WTC11 (cell line): ENCODE measurements around the gene PIK3C2A. TPM values are rescaled to one million over a fixed set of nuclear protein-coding genes. Genes with fewer than 3 reads are reported as not detected.
A peak's percentile ranks its signal among the peaks of the same experiment; 100 is the strongest.

ENCODE experiments used
- ATAC-seq: fragments of 200-7000 bp; cut with Tn5 transposase; 2 replicates; pipeline ENCODE4 v1.10.0; 2021; ENCODE audit warnings: mild to moderate bottlenecking, moderate library complexity
- CTCF ChIA-PET: fragments of 300-600 bp; sonication (Branson Sonifier 250); formaldehyde crosslinking; loops from one replicate; lab custom pipeline; 2021; ENCODE audit warnings: antibody characterized with exemption; lab: Charles Lee
- POLR2A ChIA-PET: fragments of 350-600 bp; sonication (Branson Sonifier 250); formaldehyde crosslinking; loops from one replicate; lab custom pipeline; 2021; ENCODE audit warnings: antibody characterized with exemption; lab: Charles Lee
- DNase-seq: peaks from one replicate; pipeline ENCODE4 v3.0.0; 2021; ENCODE audit warnings: low spot score
- H3K27ac Mint-ChIP-seq: 2 replicates; pipeline ENCODE4 v1.8.0; 2021; ENCODE audit warnings: mixed read lengths
- H3K27me3 Mint-ChIP-seq: 2 replicates; pipeline ENCODE4 v1.8.0; 2021; ENCODE audit warnings: low read depth, mild to moderate bottlenecking, moderate library complexity, mixed read lengths
- H3K36me3 Mint-ChIP-seq: 2 replicates; pipeline ENCODE4 v1.8.0; 2021; ENCODE audit warnings: mixed read lengths
- H3K4me1 Mint-ChIP-seq: 2 replicates; pipeline ENCODE4 v1.8.0; 2022; ENCODE audit warnings: mixed read lengths
- H3K4me3 Mint-ChIP-seq: 2 replicates; pipeline ENCODE4 v1.8.0; 2021; ENCODE audit warnings: mild to moderate bottlenecking, moderate library complexity, mixed read lengths
- H3K9me3 Mint-ChIP-seq: 2 replicates; pipeline ENCODE4 v1.8.0; 2021; ENCODE audit warnings: mixed read lengths
- ETV6 ChIP-seq: sonication (generic); formaldehyde crosslinking; IDR thresholded peaks from 2 replicates; pipeline ENCODE4 v1.8.1; 2022; ENCODE audit warnings: mild to moderate bottlenecking, missing genetic modification reagents
- FOXJ3 ChIP-seq: sonication (generic); formaldehyde crosslinking; IDR thresholded peaks from 2 replicates; pipeline ENCODE4 v1.9.0; 2021; ENCODE audit warnings: missing genetic modification reagents, mild to moderate bottlenecking, borderline replicate concordance
- GTF2I ChIP-seq: fragments of 250-450 bp; sonication (Bioruptor Pico); conservative IDR thresholded peaks from 2 replicates; pipeline ENCODE4 v1.4.0; 2021; ENCODE audit warnings: mild to moderate bottlenecking
- JAZF1 ChIP-seq: fragments of 250-450 bp; sonication (Bioruptor Pico); IDR thresholded peaks from 2 replicates; pipeline ENCODE4 v1.9.0; 2021; ENCODE audit warnings: moderate library complexity, mild to moderate bottlenecking, inconsistent platforms
- NR2C2 ChIP-seq: sonication (generic); formaldehyde crosslinking; IDR thresholded peaks from 2 replicates; pipeline ENCODE4 v1.8.0; 2022; ENCODE audit warnings: mild to moderate bottlenecking, missing genetic modification reagents
- RORB ChIP-seq: fragments of 250-450 bp; sonication (Bioruptor Pico); IDR thresholded peaks from 2 replicates; pipeline ENCODE4 v1.9.0; 2021; ENCODE audit warnings: mild to moderate bottlenecking
- TEAD1 ChIP-seq: sonication (generic); formaldehyde crosslinking; IDR thresholded peaks from 2 replicates; pipeline ENCODE4 v1.8.0; 2022; ENCODE audit warnings: mild to moderate bottlenecking, missing genetic modification reagents
- ZNF121 ChIP-seq: sonication (generic); formaldehyde crosslinking; IDR thresholded peaks from 2 replicates; pipeline ENCODE4 v1.8.0; 2023; ENCODE audit warnings: missing genetic modification reagents
- ZNF138 ChIP-seq: sonication (generic); formaldehyde crosslinking; conservative IDR thresholded peaks from 2 replicates; pipeline ENCODE4 v1.8.1; 2022; ENCODE audit warnings: mild to moderate bottlenecking, moderate library complexity, missing genetic modification reagents
- total RNA-seq: library from RNA; stranded (reverse); gene quantifications from 3 replicates; pipeline ENCODE4 v1.2.3, GENCODE V29; 2021
- TF ChIP-seq, protein P1 (sequence below): sonication (generic); formaldehyde crosslinking; conservative IDR thresholded peaks from 2 replicates; pipeline ENCODE4 v1.8.1; 2022; ENCODE audit warnings: mild to moderate bottlenecking, missing genetic modification reagents
- TF ChIP-seq, protein P2 (sequence below): sonication (generic); formaldehyde crosslinking; IDR thresholded peaks from 2 replicates; pipeline ENCODE4 v1.8.0; 2023; ENCODE audit warnings: missing genetic modification reagents, mild to moderate bottlenecking, borderline replicate concordance
- TF ChIP-seq, protein P3 (sequence below): sonication (generic); formaldehyde crosslinking; IDR thresholded peaks from 2 replicates; pipeline ENCODE4 v1.8.1; 2023; ENCODE audit warnings: mild to moderate bottlenecking, moderate library complexity, missing genetic modification reagents
- TF ChIP-seq, protein P4 (sequence below): sonication (generic); formaldehyde crosslinking; IDR thresholded peaks from 2 replicates; pipeline ENCODE4 v1.8.1; 2023; ENCODE audit warnings: mild to moderate bottlenecking, missing genetic modification reagents
- TF ChIP-seq, protein P5 (sequence below): fragments of 250-450 bp; sonication (Bioruptor Pico); IDR thresholded peaks from 2 replicates; pipeline ENCODE4 v1.9.0; 2021; ENCODE audit warnings: mild to moderate bottlenecking
- TF ChIP-seq, protein P6 (sequence below): sonication (generic); formaldehyde crosslinking; IDR thresholded peaks from 2 replicates; pipeline ENCODE4 v1.8.1; 2022; ENCODE audit warnings: mild to moderate bottlenecking, missing genetic modification reagents, moderate library complexity, borderline replicate concordance

Gene PIK3C2A
- total RNA-seq, 1 experiment from 2014 or later, result 105 TPM

DNA sequence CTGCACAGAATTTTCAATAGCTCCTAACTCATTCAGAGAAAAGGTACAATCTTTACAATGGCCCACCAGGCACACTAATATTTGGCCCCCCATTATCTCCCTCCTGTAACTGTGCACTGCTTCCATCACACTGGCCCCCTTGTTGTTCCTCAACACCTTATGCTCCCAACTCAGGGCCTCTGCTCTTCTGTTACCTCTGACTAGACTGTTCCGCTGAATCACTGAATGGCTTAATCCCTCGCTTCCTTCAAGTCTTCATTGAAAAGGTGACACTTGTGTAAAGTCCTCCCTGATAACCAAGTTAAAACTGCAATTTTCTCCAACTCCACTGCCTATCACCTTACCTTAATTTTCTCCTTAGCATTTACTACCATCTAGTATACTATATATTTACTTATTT lies 21.8 kb downstream of the PIK3C2A start:
- 0 out of 2 replicates have a peak, but pooled peaks cover 4% of the 10 kb centered on the region for H3K36me3 Mint-ChIP-seq
- no peak for ATAC-seq
- POLR2A ChIA-PET, result no interaction called here

DNA sequence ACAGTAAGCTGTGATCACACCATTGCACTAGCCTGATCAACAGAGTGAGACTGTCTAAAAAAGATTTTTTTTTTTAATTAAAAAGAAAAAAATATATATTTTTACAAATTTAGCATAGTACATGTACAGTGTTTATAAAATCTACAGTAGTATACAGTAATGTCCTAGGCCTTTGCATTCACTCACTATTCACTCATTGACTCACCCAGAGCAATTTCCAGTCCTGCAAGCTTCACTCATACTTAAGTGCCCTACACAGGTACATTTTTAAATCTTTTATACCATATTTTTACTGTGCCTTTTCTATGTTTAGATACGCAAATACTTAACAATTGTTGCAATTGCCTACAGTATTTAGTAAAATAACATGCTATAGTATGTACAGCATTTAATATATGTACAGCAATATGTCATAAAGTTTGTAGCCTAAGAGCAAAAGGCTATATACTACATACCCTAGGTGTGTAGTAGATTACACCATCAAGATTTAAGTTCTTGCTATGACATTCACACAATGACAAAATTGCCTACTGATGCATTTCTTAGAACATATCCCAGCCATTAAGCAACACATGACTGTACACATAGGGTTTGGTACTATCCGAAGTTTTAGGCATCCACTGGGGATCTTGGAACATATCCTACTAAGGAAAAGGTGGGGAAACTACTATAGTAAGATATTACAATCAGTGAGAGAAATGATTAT lies 22.8 kb downstream of the PIK3C2A start:
- H3K27ac Mint-ChIP-seq, result no peak overlapping the region
- POLR2A ChIA-PET, result no interaction called here
- H3K4me1 Mint-ChIP-seq, result peaks cover 20% of the 10 kb centered on the region
- H3K4me3 Mint-ChIP-seq, result no peak overlapping the region
- no peaks in the 10 kb centered on the region for H3K9me3 Mint-ChIP-seq
- TF ChIP-seq TEAD1 (CRISPR knock-in tag), result no peak
- TF ChIP-seq, protein P1, sequence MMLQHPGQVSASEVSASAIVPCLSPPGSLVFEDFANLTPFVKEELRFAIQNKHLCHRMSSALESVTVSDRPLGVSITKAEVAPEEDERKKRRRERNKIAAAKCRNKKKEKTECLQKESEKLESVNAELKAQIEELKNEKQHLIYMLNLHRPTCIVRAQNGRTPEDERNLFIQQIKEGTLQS (CRISPR knock-in tag), result no peak
- CTCF ChIA-PET, result interaction anchor here (0.6 kb wide), 1 partner anchor 289 kb away, joined by 3 read pairs; no protein-coding TSS in a partner anchor
- no peak for DNase-seq
- no peaks in the 10 kb centered on the region for H3K27me3 Mint-ChIP-seq
- no peaks in the 10 kb centered on the region for H3K36me3 Mint-ChIP-seq
- no peak for ATAC-seq

More for the DNA sequence above, 21.8 kb downstream of the PIK3C2A start:
- Mint-ChIP-seq H3K27ac (peak overlapping the region; percentile 36), H3K4me1 (peaks cover 20% of the 10 kb centered on the region), H3K27me3 (no peaks in the 10 kb centered on the region), H3K4me3 (no peak overlapping the region), H3K9me3 (no peaks in the 10 kb centered on the region)
- CTCF ChIA-PET, result no interaction called here
- no peak for TF ChIP-seq ETV6 (CRISPR knock-in tag)
- no peak for TF ChIP-seq ZNF121 (CRISPR knock-in tag)
- TF ChIP-seq, protein P2, sequence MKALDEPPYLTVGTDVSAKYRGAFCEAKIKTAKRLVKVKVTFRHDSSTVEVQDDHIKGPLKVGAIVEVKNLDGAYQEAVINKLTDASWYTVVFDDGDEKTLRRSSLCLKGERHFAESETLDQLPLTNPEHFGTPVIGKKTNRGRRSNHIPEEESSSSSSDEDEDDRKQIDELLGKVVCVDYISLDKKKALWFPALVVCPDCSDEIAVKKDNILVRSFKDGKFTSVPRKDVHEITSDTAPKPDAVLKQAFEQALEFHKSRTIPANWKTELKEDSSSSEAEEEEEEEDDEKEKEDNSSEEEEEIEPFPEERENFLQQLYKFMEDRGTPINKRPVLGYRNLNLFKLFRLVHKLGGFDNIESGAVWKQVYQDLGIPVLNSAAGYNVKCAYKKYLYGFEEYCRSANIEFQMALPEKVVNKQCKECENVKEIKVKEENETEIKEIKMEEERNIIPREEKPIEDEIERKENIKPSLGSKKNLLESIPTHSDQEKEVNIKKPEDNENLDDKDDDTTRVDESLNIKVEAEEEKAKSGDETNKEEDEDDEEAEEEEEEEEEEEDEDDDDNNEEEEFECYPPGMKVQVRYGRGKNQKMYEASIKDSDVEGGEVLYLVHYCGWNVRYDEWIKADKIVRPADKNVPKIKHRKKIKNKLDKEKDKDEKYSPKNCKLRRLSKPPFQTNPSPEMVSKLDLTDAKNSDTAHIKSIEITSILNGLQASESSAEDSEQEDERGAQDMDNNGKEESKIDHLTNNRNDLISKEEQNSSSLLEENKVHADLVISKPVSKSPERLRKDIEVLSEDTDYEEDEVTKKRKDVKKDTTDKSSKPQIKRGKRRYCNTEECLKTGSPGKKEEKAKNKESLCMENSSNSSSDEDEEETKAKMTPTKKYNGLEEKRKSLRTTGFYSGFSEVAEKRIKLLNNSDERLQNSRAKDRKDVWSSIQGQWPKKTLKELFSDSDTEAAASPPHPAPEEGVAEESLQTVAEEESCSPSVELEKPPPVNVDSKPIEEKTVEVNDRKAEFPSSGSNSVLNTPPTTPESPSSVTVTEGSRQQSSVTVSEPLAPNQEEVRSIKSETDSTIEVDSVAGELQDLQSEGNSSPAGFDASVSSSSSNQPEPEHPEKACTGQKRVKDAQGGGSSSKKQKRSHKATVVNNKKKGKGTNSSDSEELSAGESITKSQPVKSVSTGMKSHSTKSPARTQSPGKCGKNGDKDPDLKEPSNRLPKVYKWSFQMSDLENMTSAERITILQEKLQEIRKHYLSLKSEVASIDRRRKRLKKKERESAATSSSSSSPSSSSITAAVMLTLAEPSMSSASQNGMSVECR (CRISPR knock-in tag), result no peak
- TF ChIP-seq, protein P3, sequence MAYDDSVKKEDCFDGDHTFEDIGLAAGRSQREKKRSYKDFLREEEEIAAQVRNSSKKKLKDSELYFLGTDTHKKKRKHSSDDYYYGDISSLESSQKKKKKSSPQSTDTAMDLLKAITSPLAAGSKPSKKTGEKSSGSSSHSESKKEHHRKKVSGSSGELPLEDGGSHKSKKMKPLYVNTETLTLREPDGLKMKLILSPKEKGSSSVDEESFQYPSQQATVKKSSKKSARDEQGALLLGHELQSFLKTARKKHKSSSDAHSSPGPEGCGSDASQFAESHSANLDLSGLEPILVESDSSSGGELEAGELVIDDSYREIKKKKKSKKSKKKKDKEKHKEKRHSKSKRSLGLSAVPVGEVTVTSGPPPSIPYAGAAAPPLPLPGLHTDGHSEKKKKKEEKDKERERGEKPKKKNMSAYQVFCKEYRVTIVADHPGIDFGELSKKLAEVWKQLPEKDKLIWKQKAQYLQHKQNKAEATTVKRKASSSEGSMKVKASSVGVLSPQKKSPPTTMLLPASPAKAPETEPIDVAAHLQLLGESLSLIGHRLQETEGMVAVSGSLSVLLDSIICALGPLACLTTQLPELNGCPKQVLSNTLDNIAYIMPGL (CRISPR knock-in tag), result no peak
- no peak for DNase-seq

DNA sequence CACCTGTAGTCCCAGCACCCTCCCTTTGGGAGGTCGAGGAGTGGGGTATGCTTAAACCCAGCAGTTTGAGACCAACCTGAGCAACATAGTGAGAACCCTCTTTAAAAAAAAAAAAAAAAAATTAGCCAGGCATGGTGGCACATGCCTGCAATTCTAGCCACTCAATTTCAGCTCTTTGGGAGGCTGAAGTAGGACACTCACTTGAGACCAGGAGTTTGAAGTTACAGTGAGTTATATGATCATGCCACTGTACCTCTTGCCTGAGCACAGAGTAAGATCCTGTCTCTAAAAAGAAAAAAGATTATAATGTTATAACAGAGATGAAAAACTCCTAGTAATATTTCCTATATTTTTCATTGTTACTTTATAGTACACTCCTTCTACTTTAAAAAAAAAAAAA lies 23.9 kb downstream of the PIK3C2A start:
- ChIA-PET POLR2A (no interaction called here), CTCF (no interaction called here)
- Mint-ChIP-seq H3K4me1 (peaks cover 18% of the 10 kb centered on the region), H3K9me3 (no peaks in the 10 kb centered on the region), H3K27ac (no peak overlapping the region), H3K4me3 (no peak overlapping the region), H3K36me3 (no peaks in the 10 kb centered on the region), H3K27me3 (no peaks in the 10 kb centered on the region)
- ATAC-seq, result no peak
- DNase-seq, result no peak
- TF ChIP-seq JAZF1 (CRISPR knock-in tag) (no peak), ZNF138 (CRISPR knock-in tag) (no peak), NR2C2 (CRISPR knock-in tag) (no peak), FOXJ3 (CRISPR knock-in tag) (no peak), RORB (CRISPR knock-in tag) (no peak), GTF2I (CRISPR knock-in tag) (no peak)
- TF ChIP-seq, protein P4, sequence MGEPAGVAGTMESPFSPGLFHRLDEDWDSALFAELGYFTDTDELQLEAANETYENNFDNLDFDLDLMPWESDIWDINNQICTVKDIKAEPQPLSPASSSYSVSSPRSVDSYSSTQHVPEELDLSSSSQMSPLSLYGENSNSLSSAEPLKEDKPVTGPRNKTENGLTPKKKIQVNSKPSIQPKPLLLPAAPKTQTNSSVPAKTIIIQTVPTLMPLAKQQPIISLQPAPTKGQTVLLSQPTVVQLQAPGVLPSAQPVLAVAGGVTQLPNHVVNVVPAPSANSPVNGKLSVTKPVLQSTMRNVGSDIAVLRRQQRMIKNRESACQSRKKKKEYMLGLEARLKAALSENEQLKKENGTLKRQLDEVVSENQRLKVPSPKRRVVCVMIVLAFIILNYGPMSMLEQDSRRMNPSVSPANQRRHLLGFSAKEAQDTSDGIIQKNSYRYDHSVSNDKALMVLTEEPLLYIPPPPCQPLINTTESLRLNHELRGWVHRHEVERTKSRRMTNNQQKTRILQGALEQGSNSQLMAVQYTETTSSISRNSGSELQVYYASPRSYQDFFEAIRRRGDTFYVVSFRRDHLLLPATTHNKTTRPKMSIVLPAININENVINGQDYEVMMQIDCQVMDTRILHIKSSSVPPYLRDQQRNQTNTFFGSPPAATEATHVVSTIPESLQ (CRISPR knock-in tag), result no peak
- TF ChIP-seq, protein P5, sequence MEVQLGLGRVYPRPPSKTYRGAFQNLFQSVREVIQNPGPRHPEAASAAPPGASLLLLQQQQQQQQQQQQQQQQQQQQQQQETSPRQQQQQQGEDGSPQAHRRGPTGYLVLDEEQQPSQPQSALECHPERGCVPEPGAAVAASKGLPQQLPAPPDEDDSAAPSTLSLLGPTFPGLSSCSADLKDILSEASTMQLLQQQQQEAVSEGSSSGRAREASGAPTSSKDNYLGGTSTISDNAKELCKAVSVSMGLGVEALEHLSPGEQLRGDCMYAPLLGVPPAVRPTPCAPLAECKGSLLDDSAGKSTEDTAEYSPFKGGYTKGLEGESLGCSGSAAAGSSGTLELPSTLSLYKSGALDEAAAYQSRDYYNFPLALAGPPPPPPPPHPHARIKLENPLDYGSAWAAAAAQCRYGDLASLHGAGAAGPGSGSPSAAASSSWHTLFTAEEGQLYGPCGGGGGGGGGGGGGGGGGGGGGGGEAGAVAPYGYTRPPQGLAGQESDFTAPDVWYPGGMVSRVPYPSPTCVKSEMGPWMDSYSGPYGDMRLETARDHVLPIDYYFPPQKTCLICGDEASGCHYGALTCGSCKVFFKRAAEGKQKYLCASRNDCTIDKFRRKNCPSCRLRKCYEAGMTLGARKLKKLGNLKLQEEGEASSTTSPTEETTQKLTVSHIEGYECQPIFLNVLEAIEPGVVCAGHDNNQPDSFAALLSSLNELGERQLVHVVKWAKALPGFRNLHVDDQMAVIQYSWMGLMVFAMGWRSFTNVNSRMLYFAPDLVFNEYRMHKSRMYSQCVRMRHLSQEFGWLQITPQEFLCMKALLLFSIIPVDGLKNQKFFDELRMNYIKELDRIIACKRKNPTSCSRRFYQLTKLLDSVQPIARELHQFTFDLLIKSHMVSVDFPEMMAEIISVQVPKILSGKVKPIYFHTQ (CRISPR knock-in tag), result no peak
- TF ChIP-seq, protein P3 (CRISPR knock-in tag), result no peak
- TF ChIP-seq, protein P6, sequence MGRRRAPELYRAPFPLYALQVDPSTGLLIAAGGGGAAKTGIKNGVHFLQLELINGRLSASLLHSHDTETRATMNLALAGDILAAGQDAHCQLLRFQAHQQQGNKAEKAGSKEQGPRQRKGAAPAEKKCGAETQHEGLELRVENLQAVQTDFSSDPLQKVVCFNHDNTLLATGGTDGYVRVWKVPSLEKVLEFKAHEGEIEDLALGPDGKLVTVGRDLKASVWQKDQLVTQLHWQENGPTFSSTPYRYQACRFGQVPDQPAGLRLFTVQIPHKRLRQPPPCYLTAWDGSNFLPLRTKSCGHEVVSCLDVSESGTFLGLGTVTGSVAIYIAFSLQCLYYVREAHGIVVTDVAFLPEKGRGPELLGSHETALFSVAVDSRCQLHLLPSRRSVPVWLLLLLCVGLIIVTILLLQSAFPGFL (CRISPR knock-in tag), result no peak
- TF ChIP-seq, protein P1 (CRISPR knock-in tag), result no peak
